GM18858 (cell line): ENCODE results near the gene ZNF679.
A peak's percentile ranks its signal among the peaks of the same experiment; 100 is the strongest.
"Not testable (repeated sequence)": the region's sequence is repeated elsewhere in the genome, so short reads cannot be mapped to it uniquely, and the experiment has no call there.

ENCODE experiments used
- ATAC-seq: cut with Tn5 transposase; IDR thresholded peaks from one replicate; pipeline ENCODE4 v1.9.1; 2021; ENCODE audit not compliant: unreplicated experiment

The ZNF679 gene

GRCh38 chr7:64228174-64228573 is at the start of gene ZNF679:
TSS of gene ZNF679 (plus strand) at chr7:64228474. CDS start at chr7:64249118, 20,644 bp downstream.
- ATAC-seq, result not testable (repeated sequence)

- no peak for ATAC-seq
These were observed 47.3 kb upstream of the ZNF679 start for GRCh38 chr7:64180989-64181388.

GRCh38 chr7:64181586-64181985 is 46.7 kb upstream of the ZNF679 start:
- ATAC-seq, result no peak

- no peak for ATAC-seq
These were observed 46.1 kb upstream of the ZNF679 start for GRCh38 chr7:64182036-64182790.

GRCh38 chr7:64183126-64183742 is 45.0 kb upstream of the ZNF679 start:
- ATAC-seq, result no peak

GRCh38 chr7:64183827-64184372 is 44.4 kb upstream of the ZNF679 start:
- no peak for ATAC-seq

- ATAC-seq, result no peak
These were observed 43.9 kb upstream of the ZNF679 start for GRCh38 chr7:64184376-64184775.

- no peak for ATAC-seq
These were observed 40.9 kb upstream of the ZNF679 start for GRCh38 chr7:64187408-64187807.

- no peak for ATAC-seq
These were observed 36.0 kb upstream of the ZNF679 start for GRCh38 chr7:64192148-64192704.

- no peak for ATAC-seq
These were observed 35.5 kb upstream of the ZNF679 start for GRCh38 chr7:64192775-64193174.

- ATAC-seq, result no peak
These were observed 21.4 kb upstream of the ZNF679 start, which contains the start of gene ZNF735 for GRCh38 chr7:64206903-64207302. TSS of gene ZNF735 (plus strand) at chr7:64207203. CDS start at chr7:64207203, 0 bp downstream.

GRCh38 chr7:64219710-64220298 is 8.5 kb upstream of the ZNF679 start:
- ATAC-seq, result not testable (repeated sequence)

GRCh38 chr7:64223366-64223765 is 4.9 kb upstream of the ZNF679 start:
- ATAC-seq, result no peak

- no peak for ATAC-seq
These were observed 38.2 kb downstream of the ZNF679 start for GRCh38 chr7:64266341-64266919.

- ATAC-seq, result peak; percentile 46
These were observed 49.4 kb downstream of the ZNF679 start for GRCh38 chr7:64277630-64278029.

- ATAC-seq, result no peak
These were observed 66.6 kb downstream of the ZNF679 start for GRCh38 chr7:64294701-64295420.

- ATAC-seq, result not testable (repeated sequence)
These were observed 69.1 kb downstream of the ZNF679 start for GRCh38 chr7:64297418-64297817.

- ATAC-seq, result no peak
These were observed 72.5 kb downstream of the ZNF679 start for GRCh38 chr7:64300641-64301405.

- ATAC-seq, result peak; percentile 98
These were observed 79.2 kb downstream of the ZNF679 start for GRCh38 chr7:64307254-64308015.
